Fibroblast of pulmonary artery (primary cell): ENCODE results near the gene SHLD1.

Experiments used
- DNase-seq: peaks from one replicate; pipeline ENCODE4 v3.0.0-alpha.2; 2010; ENCODE audit warnings: low read depth
- H3K4me3 ChIP-seq: replicated peaks from 2 replicates; pipeline ENCODE4 v1.5.1; 2011; ENCODE audit warnings: low read depth, mild to moderate bottlenecking, control low read depth, low read length, moderate library complexity
- CTCF ChIP-seq: IDR thresholded peaks from 2 replicates; pipeline ENCODE4 v1.5.1; 2011; ENCODE audit warnings: mild to moderate bottlenecking, control low read depth, low read length, inconsistent platforms; ENCODE audit errors: missing control alignments

The SHLD1 gene

GRCh38 chr20:5825130-5825719, 75.0 kb downstream of the SHLD1 start:
- H3K4me3 ChIP-seq = no peak overlapping the region

GRCh38 chr20:5827098-5827853, 77.1 kb downstream of the SHLD1 start:
- H3K4me3 ChIP-seq = no peak overlapping the region
- no peak for DNase-seq
- TF ChIP-seq CTCF = no peak

More at GRCh38 chr20:5825130-5825719, 75.0 kb downstream of the SHLD1 start:
- TF ChIP-seq CTCF = no peak
- DNase-seq = no peak

GRCh38 chr20:5827861-5828260, 77.7 kb downstream of the SHLD1 start:
- no peak for DNase-seq
- H3K4me3 ChIP-seq = no peak overlapping the region
- no peak for TF ChIP-seq CTCF

GRCh38 chr20:5829241-5829809, 79.1 kb downstream of the SHLD1 start:
- no peak for TF ChIP-seq CTCF

GRCh38 chr20:5831539-5832237, 81.5 kb downstream of the SHLD1 start:
- DNase-seq = no peak
- TF ChIP-seq CTCF = no peak
- H3K4me3 ChIP-seq = no peak overlapping the region

More at GRCh38 chr20:5829241-5829809, 79.1 kb downstream of the SHLD1 start:
- no peak for DNase-seq
- H3K4me3 ChIP-seq = no peak overlapping the region

- DNase-seq = no peak
- TF ChIP-seq CTCF = no peak
- H3K4me3 ChIP-seq = no peak overlapping the region
Measured at GRCh38 chr20:5833309-5833941, 83.2 kb downstream of the SHLD1 start.
